ENCODE measurements around the gene B4GALT5. TPM values are rescaled to one million over a fixed set of nuclear protein-coding genes. Genes with fewer than 3 reads are reported as not detected.
A peak's percentile ranks its signal among the peaks of the same experiment; 100 is the strongest.

B4GALT5 gene
- total and polyA plus RNA-seq, 2 donors from 2014 or later = 21.4 to 73.3 TPM

- Histone ChIP-seq H3K27ac (ENCODE audit: low read depth in 2 of 2, low read length in 2 of 2) (peak overlapping the region in 1 of 2 donors; percentile 35), H3K9me3 (ENCODE audit: control insufficient read depth in 2 of 3, insufficient read depth in 1 of 3, low read length in 3 of 3) (no peaks in the 10 kb centered on the region), H3K4me1 (ENCODE audit: control insufficient read depth in 2 of 3, insufficient read depth in 2 of 3, low read depth in 1 of 3, low read length in 3 of 3) (peaks cover 4 to 48% (median 14%) of the 10 kb centered on the region in 3 donors), H3K36me3 (ENCODE audit: control insufficient read depth in 2 of 3, insufficient read depth in 3 of 3, low read length in 3 of 3) (no peaks in the 10 kb centered on the region), H3K27me3 (ENCODE audit: control insufficient read depth, insufficient read depth, low read length) (no peaks in the 10 kb centered on the region), H3K9ac (ENCODE audit: low read length in 3 of 3) (no peak overlapping the region), H3K4me3 (ENCODE audit: low read length in 3 of 3) (no peak overlapping the region)
- intact Hi-C loops (cut with DNase I) = no loop called here
- FAIRE-seq (no peak), DNase-seq (no peak)
- TF ChIP-seq CTCF (IDR thresholded peaks at IDR 0.05; ENCODE audit: borderline replicate concordance, extremely low read depth, insufficient read depth) = no peak
Measured at GRCh38 chr20:49661560-49662329, 51.9 kb downstream of the B4GALT5 start.

GRCh38 chr20:49660912-49661311, 52.8 kb downstream of the B4GALT5 start:
- H3K9me3 ChIP-seq (ENCODE audit: control insufficient read depth in 2 of 3, insufficient read depth in 1 of 3, low read length in 3 of 3) = no peaks in the 10 kb centered on the region
- intact Hi-C loops (cut with DNase I) = no loop called here
- H3K9ac ChIP-seq (ENCODE audit: low read length in 3 of 3) = no peak overlapping the region
- TF ChIP-seq CTCF (IDR thresholded peaks at IDR 0.05; ENCODE audit: borderline replicate concordance, extremely low read depth, insufficient read depth) = no peak
- DNase-seq (no peak), FAIRE-seq (no peak)
- no peaks in the 10 kb centered on the region for H3K27me3 ChIP-seq (ENCODE audit: control insufficient read depth, insufficient read depth, low read length)
- H3K36me3 ChIP-seq (ENCODE audit: control insufficient read depth in 2 of 3, insufficient read depth in 3 of 3, low read length in 3 of 3) = peaks cover 0 to 2% (median 0%) of the 10 kb centered on the region in 3 donors
- H3K4me1 ChIP-seq (ENCODE audit: control insufficient read depth in 2 of 3, insufficient read depth in 2 of 3, low read depth in 1 of 3, low read length in 3 of 3) = peaks cover 4 to 46% (median 14%) of the 10 kb centered on the region in 3 donors
- no peak overlapping the region for H3K27ac ChIP-seq (ENCODE audit: low read depth in 2 of 2, low read length in 2 of 2)
- H3K4me3 ChIP-seq (ENCODE audit: low read length in 3 of 3) = no peak overlapping the region

GRCh38 chr20:49659056-49659455, 54.6 kb downstream of the B4GALT5 start:
- TF ChIP-seq CTCF (IDR thresholded peaks at IDR 0.05; ENCODE audit: borderline replicate concordance, extremely low read depth, insufficient read depth) = no peak
- peak overlapping the region in 1 of 2 donors; percentile 5 for H3K27ac ChIP-seq (ENCODE audit: low read depth in 2 of 2, low read length in 2 of 2)
- H3K4me3 ChIP-seq (ENCODE audit: low read length in 3 of 3) = no peak overlapping the region
- H3K36me3 ChIP-seq (ENCODE audit: control insufficient read depth in 2 of 3, insufficient read depth in 3 of 3, low read length in 3 of 3) = peaks cover 0 to 6% (median 5%) of the 10 kb centered on the region in 3 donors
- no peak overlapping the region for H3K9ac ChIP-seq (ENCODE audit: low read length in 3 of 3)
- intact Hi-C loops (cut with DNase I) = no loop called here
- H3K4me1 ChIP-seq (ENCODE audit: control insufficient read depth in 2 of 3, insufficient read depth in 2 of 3, low read depth in 1 of 3, low read length in 3 of 3) = peaks cover 4 to 40% (median 14%) of the 10 kb centered on the region in 3 donors
- DNase-seq = peak in 2 of 5 donors; percentile 45 to 48
- no peaks in the 10 kb centered on the region for H3K27me3 ChIP-seq (ENCODE audit: control insufficient read depth, insufficient read depth, low read length)
- no peaks in the 10 kb centered on the region for H3K9me3 ChIP-seq (ENCODE audit: control insufficient read depth in 2 of 3, insufficient read depth in 1 of 3, low read length in 3 of 3)
- no peak for FAIRE-seq
